Transverse colon (tissue), 4 donors: Measurements from ENCODE around the gene INPP5B. TPM values are rescaled to one million over a fixed set of nuclear protein-coding genes. Genes with fewer than 3 reads are reported as not detected.
A peak's percentile ranks its signal among the peaks of the same experiment; 100 is the strongest.

Source experiments
- DNase-seq: peaks from one replicate; pipeline ENCODE4 v3.0.0-alpha.2; 2019
- H3K27ac ChIP-seq, 4 donors: fragments of 200-600 bp; sonication (generic); 2 replicates each; pipeline ENCODE4 v1.5.1; 2016 to 2018; ENCODE audit warnings: inconsistent platforms in 4 of 4
- H3K27me3 ChIP-seq: fragments of 200-600 bp; sonication (generic); 2 replicates; pipeline ENCODE4 v1.5.1; 2017; ENCODE audit warnings: inconsistent platforms
- H3K36me3 ChIP-seq, 4 donors: fragments of 200-600 bp; sonication (generic); 2 replicates each; pipeline ENCODE4 v1.5.1; 2017 to 2019; ENCODE audit warnings: inconsistent platforms in 4 of 4
- H3K4me1 ChIP-seq, 4 donors: fragments of 200-600 bp; sonication (generic); 2 replicates each; pipeline ENCODE4 v1.5.1; 2017 to 2020; ENCODE audit warnings: inconsistent platforms in 4 of 4
- H3K4me3 ChIP-seq, 4 donors: fragments of 200-600 bp; sonication (generic); 1 replicate in 1 of 4; 2 replicates in 3 of 4; pipeline versions ENCODE4 v1.5.1 to v1.6.1; 2017 to 2019; ENCODE audit warnings: inconsistent platforms in 4 of 4
- H3K9me3 ChIP-seq, 2 donors: fragments of 200-600 bp; sonication (generic); 2 replicates each; pipeline ENCODE4 v1.5.1; 2017 to 2019; ENCODE audit warnings: inconsistent platforms in 2 of 2
- CTCF ChIP-seq, 5 experiments: fragments of 200-600 bp in 3 of 5; fragments of 450-650 bp in 2 of 5; sonication (generic) in 3 of 5; IDR thresholded peaks; 1 replicate in 2 of 5; 2 replicates in 3 of 5; pipeline ENCODE4 v1.5.1; 2016 to 2017; ENCODE audit warnings: antibody characterized with exemption in 5 of 5, inconsistent platforms in 3 of 5, mild to moderate bottlenecking in 2 of 5, moderate library complexity in 1 of 5
- EP300 ChIP-seq: sonication (generic); formaldehyde crosslinking; IDR thresholded peaks from one replicate; pipeline ENCODE4 v1.6.1; 2017; ENCODE audit warnings: antibody characterized with exemption, low read depth
- POLR2A ChIP-seq: fragments of 450-650 bp; IDR thresholded peaks from one replicate; pipeline ENCODE4 v1.6.1; 2016; ENCODE audit warnings: antibody characterized with exemption, mild to moderate bottlenecking, moderate library complexity
- POLR2AphosphoS5 ChIP-seq, 3 donors: sonication (generic); formaldehyde crosslinking; IDR thresholded peaks; one replicate each; pipeline ENCODE4 v1.6.1; 2016; ENCODE audit warnings: antibody characterized with exemption in 3 of 3
- WGBS, 2 donors: methylation state at CpG; one replicate each; pipeline ENCODE4 v1.1.5; 2018; ENCODE audit warnings: low coverage in 1 of 2; 5-methylcytosine and 5-hydroxymethylcytosine counted together
- in situ Hi-C, 4 donors: fragments of 200-750 bp; cut with MboI; loops; one replicate each; pipeline versions ENCODE4 v1.15.0 to v1.15.1; 2017; ENCODE audit warnings: low sequenced_read_pairs in 3 of 4, low pct_ligation_motif_present in 1 of 4, low pct_unique_long_range_greater_than_20kb in 1 of 4
- intact Hi-C: fragments of 100-400 bp; cut with DNase I; formaldehyde crosslinking; loops from one replicate; pipeline ENCODE4 v1.15.1; 2023; ENCODE audit warnings: low total_unique reads
- total RNA-seq, 4 donors: library from RNA; depleted of rRNA; stranded (reverse); fragments of >200 nt; gene quantifications; one replicate each; pipeline ENCODE4 v1.1.0, GENCODE V29; 2016

Gene INPP5B
- total RNA-seq, 4 donors from 2014 or later, result 32.6 to 43.6 (median 39.1) TPM

GRCh38 chr1:37836788-37837187 lies 110.1 kb downstream of the INPP5B start:
- H3K36me3 ChIP-seq, result peaks cover 0 to 72% (median 34%) of the 10 kb centered on the region in 4 donors
- intact Hi-C loops, result no loop called here
- WGBS, 2 donors, result 59 to 92% methylated on average over 2 to 3 of the region's 3 CpGs

DNA sequence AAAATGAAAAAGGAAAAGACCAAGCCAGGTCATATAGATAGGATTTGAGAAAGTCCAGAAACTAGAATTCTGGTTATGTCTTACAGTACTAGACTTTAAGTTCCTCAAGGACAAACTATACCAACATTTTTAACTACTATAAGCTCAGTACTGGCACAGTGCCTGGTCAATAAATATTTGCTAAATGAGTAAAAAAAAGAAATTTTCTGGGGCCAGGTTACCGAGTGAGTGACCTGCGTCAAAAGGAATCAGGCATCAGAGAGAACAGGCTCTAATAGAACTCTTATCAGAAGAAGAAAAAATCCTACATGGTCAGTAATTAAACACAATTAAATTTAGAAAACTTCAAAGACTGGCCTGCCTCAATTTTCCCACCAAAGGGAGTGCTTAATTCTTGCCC lies 115.0 kb downstream of the INPP5B start:
- H3K9me3 ChIP-seq, result no peaks in the 10 kb centered on the region
- 63 to 75% methylated on average over 2 of the region's 2 CpGs for WGBS, 2 donors
- peaks cover 0 to 61% (median 21%) of the 10 kb centered on the region in 4 donors for H3K36me3 ChIP-seq
- no peak for DNase-seq
- TF ChIP-seq CTCF (IDR thresholded peaks at IDR 0.05) (no peak), POLR2AphosphoS5 (IDR thresholded peaks at IDR 0.05) (no peak), EP300 (no peak), POLR2A (no peak)
- intact Hi-C loops (no loop called here), in situ Hi-C loops (no loop called here)
- H3K4me3 ChIP-seq, result no peak overlapping the region
- H3K27me3 ChIP-seq, result no peaks in the 10 kb centered on the region
- peaks cover 0 to 18% (median 0%) of the 10 kb centered on the region in 4 donors for H3K4me1 ChIP-seq
- H3K27ac ChIP-seq, result no peak overlapping the region

More at GRCh38 chr1:37836788-37837187, 110.1 kb downstream of the INPP5B start:
- no peak for DNase-seq
- in situ Hi-C loops, result no loop called here
- H3K4me1 ChIP-seq, result no peaks in the 10 kb centered on the region
- no peak overlapping the region for H3K4me3 ChIP-seq
- no peaks in the 10 kb centered on the region for H3K9me3 ChIP-seq
- H3K27me3 ChIP-seq, result no peaks in the 10 kb centered on the region
- no peak overlapping the region for H3K27ac ChIP-seq
- TF ChIP-seq POLR2A (no peak), CTCF (IDR thresholded peaks at IDR 0.05) (no peak), POLR2AphosphoS5 (IDR thresholded peaks at IDR 0.05) (no peak), EP300 (no peak)

DNA sequence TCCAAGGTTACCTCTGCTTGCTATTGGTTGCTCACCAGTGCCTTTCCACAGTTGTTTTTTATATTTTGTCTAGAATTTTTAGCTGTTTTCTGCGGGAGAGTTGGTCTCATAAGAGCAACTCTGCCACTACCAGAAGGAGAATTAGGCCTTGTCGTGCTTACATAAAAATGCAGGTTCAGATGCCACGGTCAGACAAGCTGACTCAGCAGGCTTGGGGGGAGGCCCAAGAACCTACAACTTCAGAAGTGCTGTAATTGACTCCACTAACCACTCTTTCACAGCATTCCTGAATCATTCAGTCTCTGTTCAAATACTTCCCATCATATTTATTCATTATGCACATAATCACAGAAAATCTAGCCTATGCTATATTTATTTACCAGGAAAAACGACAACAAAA lies 115.7 kb downstream of the INPP5B start:
- Histone ChIP-seq H3K36me3 (peaks cover 0 to 56% (median 21%) of the 10 kb centered on the region in 4 donors), H3K4me1 (peaks cover 0 to 18% (median 0%) of the 10 kb centered on the region in 4 donors), H3K27me3 (no peaks in the 10 kb centered on the region), H3K9me3 (no peaks in the 10 kb centered on the region), H3K27ac (no peak overlapping the region), H3K4me3 (no peak overlapping the region)
- in situ Hi-C loops (no loop called here), intact Hi-C loops (no loop called here)
- 97 to 100% methylated on average over 1 to 4 of the region's 4 CpGs for WGBS, 2 donors
- TF ChIP-seq POLR2A (no peak), EP300 (no peak), CTCF (IDR thresholded peaks at IDR 0.05) (no peak), POLR2AphosphoS5 (IDR thresholded peaks at IDR 0.05) (no peak)
- DNase-seq, result no peak

DNA sequence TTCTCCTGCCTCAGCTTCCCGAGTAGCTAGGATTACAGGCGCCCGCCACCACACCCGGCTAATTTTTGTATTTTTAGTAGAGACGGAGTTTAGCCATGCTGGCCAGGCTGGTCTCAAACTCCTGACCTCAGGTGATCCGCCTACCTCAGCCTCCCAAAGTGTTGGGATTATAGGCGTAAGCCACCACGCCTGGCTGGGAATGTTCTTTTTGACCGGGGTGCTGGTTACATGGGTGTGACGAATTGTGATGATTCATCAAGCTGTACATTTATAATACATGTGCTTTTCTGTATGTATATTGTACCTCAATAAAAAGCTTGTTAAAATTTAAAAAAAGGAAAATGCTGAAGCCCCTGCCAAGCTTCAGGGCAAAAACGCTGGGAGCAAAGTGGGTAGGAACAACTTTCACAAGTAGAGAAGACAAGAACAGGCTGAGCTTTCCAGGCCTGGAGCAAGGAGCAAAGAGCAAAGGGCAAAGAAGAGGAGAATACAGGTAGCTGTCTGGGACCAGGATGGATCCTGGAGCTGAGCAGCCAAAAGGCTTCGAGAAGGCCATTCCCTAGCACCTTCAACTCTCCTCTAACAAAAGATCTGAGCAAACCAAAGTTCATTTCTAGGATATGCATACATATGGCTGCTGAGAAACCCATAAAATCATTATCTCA lies 118.3 kb downstream of the INPP5B start:
- H3K27me3 ChIP-seq, result no peaks in the 10 kb centered on the region
- intact Hi-C loops, result no loop called here
- peak in 1 of 3 donors; percentile 24 for TF ChIP-seq POLR2AphosphoS5 (IDR thresholded peaks at IDR 0.05)
- no peak for TF ChIP-seq CTCF (IDR thresholded peaks at IDR 0.05)
- WGBS, 2 donors, result 20 to 80% methylated on average over 2 to 12 of the region's 12 CpGs
- H3K9me3 ChIP-seq, result no peaks in the 10 kb centered on the region
- DNase-seq, result peak; percentile 47
- in situ Hi-C loops, result no loop called here
- peaks cover 0 to 18% (median 0%) of the 10 kb centered on the region in 4 donors for H3K4me1 ChIP-seq
- H3K4me3 ChIP-seq, result no peak overlapping the region
- H3K27ac ChIP-seq, result peak overlapping the region in 3 of 4 donors; percentile 22 to 60 (median 31)
- H3K36me3 ChIP-seq, result peaks cover 0 to 34% (median 11%) of the 10 kb centered on the region in 4 donors
